Measurements from ENCODE around the gene TRMT11. TPM values are rescaled to one million over a fixed set of nuclear protein-coding genes. Genes with fewer than 3 reads are reported as not detected.
A peak's percentile ranks its signal among the peaks of the same experiment; 100 is the strongest.

The TRMT11 gene
- total and polyA plus RNA-seq, 2 of the 13 experiments (the other 11 are each of a cell fraction or from before 2014, with no cell fraction given): 42.2 to 81.9 TPM

DNA sequence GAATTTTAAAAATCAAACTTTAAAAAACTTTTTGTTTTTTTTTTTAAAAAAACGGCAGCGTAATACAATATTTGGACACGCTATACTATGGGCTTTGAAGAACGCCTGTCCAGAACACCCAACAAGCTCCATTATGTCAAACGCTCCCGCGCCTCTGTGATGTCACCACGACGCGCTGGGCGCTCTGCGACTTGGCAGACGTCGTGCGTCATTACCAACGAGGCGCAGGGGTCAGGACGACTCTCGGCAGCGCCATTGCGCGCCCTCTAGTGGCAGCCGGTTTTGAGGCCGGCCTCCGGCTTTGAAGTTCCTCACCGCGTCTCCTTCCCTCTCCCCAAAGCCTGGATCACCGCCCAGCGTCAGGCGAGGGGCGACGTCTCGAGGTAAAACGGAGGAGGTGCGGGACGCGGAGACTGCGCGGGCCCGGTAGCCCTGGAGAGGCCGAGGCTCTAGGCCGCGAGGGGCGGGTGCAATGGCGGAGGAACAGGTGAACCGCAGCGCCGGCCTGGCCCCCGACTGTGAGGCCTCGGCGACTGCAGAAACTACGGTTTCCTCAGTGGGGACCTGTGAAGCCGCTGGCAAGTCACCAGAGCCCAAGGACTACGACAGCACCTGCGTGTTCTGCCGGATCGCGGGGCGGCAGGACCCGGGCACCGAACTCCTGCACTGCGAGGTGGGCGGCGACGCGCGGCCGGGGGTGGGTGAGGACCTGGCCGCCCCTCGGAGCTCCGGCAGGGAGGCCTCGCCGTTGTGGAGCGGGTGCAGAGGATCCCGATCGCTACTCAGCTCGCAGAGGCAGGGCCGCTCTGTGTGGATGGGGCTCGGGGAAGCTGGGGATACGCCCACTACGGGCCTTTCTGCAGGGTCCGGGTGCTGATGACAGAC, 29.6 kb upstream of the TRMT11 start, which contains the start of gene HINT3 (continued):
- TF ChIP-seq TCF12 (IDR thresholded peaks at IDR 0.05) (no peak), TCF12 (CRISPR knock-in tag; IDR thresholded peaks at IDR 0.05) (peak; percentile 75; the same call in 1 of the 2 replicates), GTF2F1 (IDR thresholded peaks at IDR 0.05; ENCODE audit: low read length) (no peak), ZNF333 (CRISPR knock-in tag; IDR thresholded peaks at IDR 0.05; ENCODE audit: borderline replicate concordance) (peak; percentile 99), SETDB1 (CRISPR knock-in tag; IDR thresholded peaks at IDR 0.05; ENCODE audit: borderline replicate concordance) (no peak), HDAC2 (CRISPR knock-in tag; IDR thresholded peaks at IDR 0.05) (peak; percentile 97), ZNF841 (CRISPR knock-in tag; IDR thresholded peaks at IDR 0.05; ENCODE audit: borderline replicate concordance) (no peak), MTF2 (CRISPR knock-in tag; IDR thresholded peaks at IDR 0.05; ENCODE audit: borderline replicate concordance) (peak; percentile 98), CBFB (CRISPR knock-in tag; IDR thresholded peaks at IDR 0.05) (peak; percentile 86), CENPX (CRISPR knock-in tag; IDR thresholded peaks at IDR 0.05) (no peak), EZH2 (conservative IDR thresholded peaks at IDR 0.05; ENCODE audit: low read depth, low read length) (no peak), PLRG1 (conservative IDR thresholded peaks at IDR 0.05) (no peak), KLF16 (CRISPR knock-in tag; IDR thresholded peaks at IDR 0.05) (peak; percentile 85 to 99; a peak in 3 of 4 replicates)
- TF ChIP-seq, protein P1, sequence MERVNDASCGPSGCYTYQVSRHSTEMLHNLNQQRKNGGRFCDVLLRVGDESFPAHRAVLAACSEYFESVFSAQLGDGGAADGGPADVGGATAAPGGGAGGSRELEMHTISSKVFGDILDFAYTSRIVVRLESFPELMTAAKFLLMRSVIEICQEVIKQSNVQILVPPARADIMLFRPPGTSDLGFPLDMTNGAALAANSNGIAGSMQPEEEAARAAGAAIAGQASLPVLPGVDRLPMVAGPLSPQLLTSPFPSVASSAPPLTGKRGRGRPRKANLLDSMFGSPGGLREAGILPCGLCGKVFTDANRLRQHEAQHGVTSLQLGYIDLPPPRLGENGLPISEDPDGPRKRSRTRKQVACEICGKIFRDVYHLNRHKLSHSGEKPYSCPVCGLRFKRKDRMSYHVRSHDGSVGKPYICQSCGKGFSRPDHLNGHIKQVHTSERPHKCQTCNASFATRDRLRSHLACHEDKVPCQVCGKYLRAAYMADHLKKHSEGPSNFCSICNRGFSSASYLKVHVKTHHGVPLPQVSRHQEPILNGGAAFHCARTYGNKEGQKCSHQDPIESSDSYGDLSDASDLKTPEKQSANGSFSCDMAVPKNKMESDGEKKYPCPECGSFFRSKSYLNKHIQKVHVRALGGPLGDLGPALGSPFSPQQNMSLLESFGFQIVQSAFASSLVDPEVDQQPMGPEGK (CRISPR knock-in tag; IDR thresholded peaks at IDR 0.05): peak; percentile 42
- TF ChIP-seq, protein P2, sequence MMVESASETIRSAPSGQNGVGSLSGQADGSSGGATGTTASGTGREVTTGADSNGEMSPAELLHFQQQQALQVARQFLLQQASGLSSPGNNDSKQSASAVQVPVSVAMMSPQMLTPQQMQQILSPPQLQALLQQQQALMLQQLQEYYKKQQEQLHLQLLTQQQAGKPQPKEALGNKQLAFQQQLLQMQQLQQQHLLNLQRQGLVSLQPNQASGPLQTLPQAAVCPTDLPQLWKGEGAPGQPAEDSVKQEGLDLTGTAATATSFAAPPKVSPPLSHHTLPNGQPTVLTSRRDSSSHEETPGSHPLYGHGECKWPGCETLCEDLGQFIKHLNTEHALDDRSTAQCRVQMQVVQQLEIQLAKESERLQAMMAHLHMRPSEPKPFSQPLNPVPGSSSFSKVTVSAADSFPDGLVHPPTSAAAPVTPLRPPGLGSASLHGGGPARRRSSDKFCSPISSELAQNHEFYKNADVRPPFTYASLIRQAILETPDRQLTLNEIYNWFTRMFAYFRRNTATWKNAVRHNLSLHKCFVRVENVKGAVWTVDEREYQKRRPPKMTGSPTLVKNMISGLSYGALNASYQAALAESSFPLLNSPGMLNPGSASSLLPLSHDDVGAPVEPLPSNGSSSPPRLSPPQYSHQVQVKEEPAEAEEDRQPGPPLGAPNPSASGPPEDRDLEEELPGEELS (CRISPR knock-in tag; IDR thresholded peaks at IDR 0.05): peak; percentile 79
- TF ChIP-seq, protein P3, sequence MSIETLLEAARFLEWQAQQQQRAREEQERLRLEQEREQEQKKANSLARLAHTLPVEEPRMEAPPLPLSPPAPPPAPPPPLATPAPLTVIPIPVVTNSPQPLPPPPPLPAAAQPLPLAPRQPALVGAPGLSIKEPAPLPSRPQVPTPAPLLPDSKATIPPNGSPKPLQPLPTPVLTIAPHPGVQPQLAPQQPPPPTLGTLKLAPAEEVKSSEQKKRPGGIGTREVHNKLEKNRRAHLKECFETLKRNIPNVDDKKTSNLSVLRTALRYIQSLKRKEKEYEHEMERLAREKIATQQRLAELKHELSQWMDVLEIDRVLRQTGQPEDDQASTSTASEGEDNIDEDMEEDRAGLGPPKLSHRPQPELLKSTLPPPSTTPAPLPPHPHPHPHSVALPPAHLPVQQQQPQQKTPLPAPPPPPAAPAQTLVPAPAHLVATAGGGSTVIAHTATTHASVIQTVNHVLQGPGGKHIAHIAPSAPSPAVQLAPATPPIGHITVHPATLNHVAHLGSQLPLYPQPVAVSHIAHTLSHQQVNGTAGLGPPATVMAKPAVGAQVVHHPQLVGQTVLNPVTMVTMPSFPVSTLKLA (IDR thresholded peaks at IDR 0.05): peak; percentile 30; the same call in 1 of the 2 replicates
- TF ChIP-seq, protein P4, sequence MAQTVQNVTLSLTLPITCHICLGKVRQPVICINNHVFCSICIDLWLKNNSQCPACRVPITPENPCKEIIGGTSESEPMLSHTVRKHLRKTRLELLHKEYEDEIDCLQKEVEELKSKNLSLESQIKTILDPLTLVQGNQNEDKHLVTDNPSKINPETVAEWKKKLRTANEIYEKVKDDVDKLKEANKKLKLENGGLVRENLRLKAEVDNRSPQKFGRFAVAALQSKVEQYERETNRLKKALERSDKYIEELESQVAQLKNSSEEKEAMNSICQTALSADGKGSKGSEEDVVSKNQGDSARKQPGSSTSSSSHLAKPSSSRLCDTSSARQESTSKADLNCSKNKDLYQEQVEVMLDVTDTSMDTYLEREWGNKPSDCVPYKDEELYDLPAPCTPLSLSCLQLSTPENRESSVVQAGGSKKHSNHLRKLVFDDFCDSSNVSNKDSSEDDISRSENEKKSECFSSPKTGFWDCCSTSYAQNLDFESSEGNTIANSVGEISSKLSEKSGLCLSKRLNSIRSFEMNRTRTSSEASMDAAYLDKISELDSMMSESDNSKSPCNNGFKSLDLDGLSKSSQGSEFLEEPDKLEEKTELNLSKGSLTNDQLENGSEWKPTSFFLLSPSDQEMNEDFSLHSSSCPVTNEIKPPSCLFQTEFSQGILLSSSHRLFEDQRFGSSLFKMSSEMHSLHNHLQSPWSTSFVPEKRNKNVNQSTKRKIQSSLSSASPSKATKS (CRISPR knock-in tag; IDR thresholded peaks at IDR 0.05): 0 out of 2 replicates have a peak, but pooled peaks have one; percentile 88
- TF ChIP-seq, protein P5, sequence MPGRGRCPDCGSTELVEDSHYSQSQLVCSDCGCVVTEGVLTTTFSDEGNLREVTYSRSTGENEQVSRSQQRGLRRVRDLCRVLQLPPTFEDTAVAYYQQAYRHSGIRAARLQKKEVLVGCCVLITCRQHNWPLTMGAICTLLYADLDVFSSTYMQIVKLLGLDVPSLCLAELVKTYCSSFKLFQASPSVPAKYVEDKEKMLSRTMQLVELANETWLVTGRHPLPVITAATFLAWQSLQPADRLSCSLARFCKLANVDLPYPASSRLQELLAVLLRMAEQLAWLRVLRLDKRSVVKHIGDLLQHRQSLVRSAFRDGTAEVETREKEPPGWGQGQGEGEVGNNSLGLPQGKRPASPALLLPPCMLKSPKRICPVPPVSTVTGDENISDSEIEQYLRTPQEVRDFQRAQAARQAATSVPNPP (CRISPR knock-in tag; IDR thresholded peaks at IDR 0.05): peak; percentile 93; the same call in 1 of the 2 replicates
- TF ChIP-seq, protein P6, sequence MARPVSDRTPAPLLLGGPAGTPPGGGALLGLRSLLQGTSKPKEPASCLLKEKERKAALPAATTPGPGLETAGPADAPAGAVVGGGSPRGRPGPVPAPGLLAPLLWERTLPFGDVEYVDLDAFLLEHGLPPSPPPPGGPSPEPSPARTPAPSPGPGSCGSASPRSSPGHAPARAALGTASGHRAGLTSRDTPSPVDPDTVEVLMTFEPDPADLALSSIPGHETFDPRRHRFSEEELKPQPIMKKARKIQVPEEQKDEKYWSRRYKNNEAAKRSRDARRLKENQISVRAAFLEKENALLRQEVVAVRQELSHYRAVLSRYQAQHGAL (CRISPR knock-in tag; IDR thresholded peaks at IDR 0.05; ENCODE audit: not compliant biosample characterization): no peak

Data from HepG2 (cell line).